HG03354 (cell line): ENCODE measurements around the gene ICE2.

Source experiments
- ATAC-seq: cut with Tn5 transposase; IDR thresholded peaks from one replicate; pipeline ENCODE4 v1.9.1; 2021; ENCODE audit warnings: mild to moderate bottlenecking; ENCODE audit not compliant: unreplicated experiment, poor library complexity, severe bottlenecking

Gene ICE2

GRCh38 chr15:60458721-60459120 is 20.2 kb downstream of the ICE2 start:
- ATAC-seq, result no peak

GRCh38 chr15:60457985-60458384 is 21.0 kb downstream of the ICE2 start:
- no peak for ATAC-seq

GRCh38 chr15:60454824-60455223 is 24.1 kb downstream of the ICE2 start:
- no peak for ATAC-seq

GRCh38 chr15:60448668-60449360 is 30.1 kb downstream of the ICE2 start:
- no peak for ATAC-seq

- no peak for ATAC-seq
Measured at GRCh38 chr15:60444289-60444912, 34.5 kb downstream of the ICE2 start.

- no peak for ATAC-seq
Measured at GRCh38 chr15:60442763-60443162, 36.2 kb downstream of the ICE2 start.

- ATAC-seq, result no peak
Measured at GRCh38 chr15:60442031-60442650, 36.8 kb downstream of the ICE2 start.

- ATAC-seq, result no peak
Measured at GRCh38 chr15:60441331-60441730, 37.6 kb downstream of the ICE2 start.

GRCh38 chr15:60438646-60439045 is 40.3 kb downstream of the ICE2 start:
- ATAC-seq, result no peak

- ATAC-seq, result no peak
Measured at GRCh38 chr15:60428935-60429334, 50.0 kb downstream of the ICE2 start.

GRCh38 chr15:60426870-60427508 is 52.0 kb downstream of the ICE2 start:
- no peak for ATAC-seq

GRCh38 chr15:60425461-60425860 is 53.5 kb downstream of the ICE2 start:
- ATAC-seq, result no peak

GRCh38 chr15:60424006-60424405 is 54.9 kb downstream of the ICE2 start:
- ATAC-seq, result no peak

- ATAC-seq, result no peak
Measured at GRCh38 chr15:60423537-60423936, 55.4 kb downstream of the ICE2 start.

- no peak for ATAC-seq
Measured at GRCh38 chr15:60421544-60421943, 57.4 kb downstream of the ICE2 start.

- ATAC-seq, result no peak
Measured at GRCh38 chr15:60420203-60420716, 58.7 kb downstream of the ICE2 start.

GRCh38 chr15:60419753-60420152 is 59.2 kb downstream of the ICE2 start:
- no peak for ATAC-seq

GRCh38 chr15:60418096-60418495 is 60.8 kb downstream of the ICE2 start:
- ATAC-seq, result no peak

- no peak for ATAC-seq
Measured at GRCh38 chr15:60417112-60417511, 61.8 kb downstream of the ICE2 start.

- no peak for ATAC-seq
Measured at GRCh38 chr15:60416484-60416883, 62.5 kb downstream of the ICE2 start.
